Measurements from ENCODE around the gene TXNRD1. TPM values are rescaled to one million over a fixed set of nuclear protein-coding genes. Genes with fewer than 3 reads are reported as not detected.

The TXNRD1 gene
- total RNA-seq, 1 donor from 2014 or later, result 176 TPM

GRCh38 chr12:104348994-104349494 lies 133.5 kb downstream of the TXNRD1 start:
- Mint-ChIP-seq H3K27me3 (ENCODE audit: low read depth, unreplicated experiment) (no peaks in the 10 kb centered on the region), H3K9me3 (ENCODE audit: unreplicated experiment) (no peaks in the 10 kb centered on the region), H3K36me3 (ENCODE audit: low read depth, unreplicated experiment) (peaks cover 16% of the 10 kb centered on the region), H3K4me3 (ENCODE audit: unreplicated experiment) (no peak overlapping the region), H3K4me1 (ENCODE audit: low read depth, unreplicated experiment) (peaks cover 22% of the 10 kb centered on the region), H3K27ac (ENCODE audit: unreplicated experiment) (no peak overlapping the region)
- Histone ChIP-seq H3K9me3 (ENCODE audit: insufficient read depth, low read depth, low read length) (no peaks in the 10 kb centered on the region), H2AFZ (ENCODE audit: low read depth, low read length) (no peak overlapping the region), H3K36me3 (ENCODE audit: insufficient read depth, low read length) (peaks cover 61% of the 10 kb centered on the region), H3K27ac (ENCODE audit: low read depth, low read length) (no peak overlapping the region), H3K4me3 (ENCODE audit: insufficient read depth, low read depth, low read length) (no peak overlapping the region), H4K20me1 (ENCODE audit: insufficient read depth, low read length) (peaks cover 78% of the 10 kb centered on the region), H3K27me3 (ENCODE audit: insufficient read depth, low read length) (no peaks in the 10 kb centered on the region), H3K4me1 (ENCODE audit: insufficient read depth, low read length) (no peaks in the 10 kb centered on the region), H3K4me2 (ENCODE audit: low read length) (no peak overlapping the region), H3K9ac (ENCODE audit: low read length) (no peak overlapping the region), H3K79me2 (ENCODE audit: insufficient read depth, low read length) (peaks cover 39% of the 10 kb centered on the region)
- no peak for FAIRE-seq
- no peak for DNase-seq (ENCODE audit: low read depth)
- TF ChIP-seq EZH2 (IDR thresholded peaks at IDR 0.05; ENCODE audit: insufficient read depth, low read length) (no peak), CTCF (IDR thresholded peaks at IDR 0.05; ENCODE audit: insufficient read depth, low read depth, low read length) (no peak)

- Mint-ChIP-seq H3K27ac (ENCODE audit: unreplicated experiment) (no peak overlapping the region), H3K36me3 (ENCODE audit: low read depth, unreplicated experiment) (peaks cover 19% of the 10 kb centered on the region), H3K27me3 (ENCODE audit: low read depth, unreplicated experiment) (no peaks in the 10 kb centered on the region), H3K4me1 (ENCODE audit: low read depth, unreplicated experiment) (peaks cover 12% of the 10 kb centered on the region), H3K9me3 (ENCODE audit: unreplicated experiment) (no peaks in the 10 kb centered on the region), H3K4me3 (ENCODE audit: unreplicated experiment) (no peak overlapping the region)
- Histone ChIP-seq H3K27me3 (ENCODE audit: insufficient read depth, low read length) (no peaks in the 10 kb centered on the region), H3K4me2 (ENCODE audit: low read length) (no peak overlapping the region), H3K36me3 (ENCODE audit: insufficient read depth, low read length) (peaks cover 58% of the 10 kb centered on the region), H3K79me2 (ENCODE audit: insufficient read depth, low read length) (peaks cover 28% of the 10 kb centered on the region), H4K20me1 (ENCODE audit: insufficient read depth, low read length) (peaks cover 75% of the 10 kb centered on the region), H3K4me1 (ENCODE audit: insufficient read depth, low read length) (no peaks in the 10 kb centered on the region), H2AFZ (ENCODE audit: low read depth, low read length) (no peak overlapping the region), H3K4me3 (ENCODE audit: insufficient read depth, low read depth, low read length) (no peak overlapping the region), H3K27ac (ENCODE audit: low read depth, low read length) (no peak overlapping the region), H3K9me3 (ENCODE audit: insufficient read depth, low read depth, low read length) (no peaks in the 10 kb centered on the region), H3K9ac (ENCODE audit: low read length) (no peak overlapping the region)
- TF ChIP-seq CTCF (IDR thresholded peaks at IDR 0.05; ENCODE audit: insufficient read depth, low read depth, low read length) (no peak), EZH2 (IDR thresholded peaks at IDR 0.05; ENCODE audit: insufficient read depth, low read length) (no peak)
- DNase-seq (ENCODE audit: low read depth) (no peak), FAIRE-seq (no peak)
These were observed 134.9 kb downstream of the TXNRD1 start for GRCh38 chr12:104350211-104351056.

All from astrocyte (in vitro differentiated cells and primary cell).